ENCODE measurements around the gene SSB. TPM values are rescaled to one million over a fixed set of nuclear protein-coding genes. Genes with fewer than 3 reads are reported as not detected.
"Not testable (repeated sequence)": the region's sequence is repeated elsewhere in the genome, so short reads cannot be mapped to it uniquely, and the experiment has no call there.

The SSB gene
- total and polyA plus RNA-seq, 4 experiments from 2014 or later, result 112 to 149 (median 113) TPM

- Histone ChIP-seq H3K9me3 (ENCODE audit: control insufficient read depth in 1 of 2, low read length in 2 of 2) (no peaks in the 10 kb centered on the region), H3K36me3 (ENCODE audit: insufficient read depth, low read length) (peaks cover 50% of the 10 kb centered on the region), H3K4me1 (ENCODE audit: insufficient read depth, low read length) (peaks cover 15% of the 10 kb centered on the region), H3K4me3 (ENCODE audit: low read length in 2 of 2) (no peak overlapping the region), H3K27ac (ENCODE audit: low read depth, low read length) (no peak overlapping the region), H3K27me3 (ENCODE audit: insufficient read depth, low read length) (no peaks in the 10 kb centered on the region)
- Mint-ChIP-seq H3K9me3 (no peaks in the 10 kb centered on the region), H3K27ac (peak overlapping the region in 2 of 7 donors; percentile 10 to 16), H3K36me3 (peaks cover 39 to 62% of the 10 kb centered on the region in 2 donors), H3K4me3 (no peak overlapping the region), H3K4me1 (peaks cover 5 to 15% (median 12%) of the 10 kb centered on the region in 4 donors), H3K27me3 (no peaks in the 10 kb centered on the region)
- CTCF ChIA-PET (ENCODE audit: partially characterized antibody), result no interaction called here
- POLR2A ChIA-PET (ENCODE audit: partially characterized antibody), result no interaction called here
- DNase-seq, result no peak
- intact Hi-C loops (cut with micrococcal nuclease), result no loop called here
Observed at GRCh38 chr2:169806586-169806985, 7.9 kb downstream of the SSB start.

DNA sequence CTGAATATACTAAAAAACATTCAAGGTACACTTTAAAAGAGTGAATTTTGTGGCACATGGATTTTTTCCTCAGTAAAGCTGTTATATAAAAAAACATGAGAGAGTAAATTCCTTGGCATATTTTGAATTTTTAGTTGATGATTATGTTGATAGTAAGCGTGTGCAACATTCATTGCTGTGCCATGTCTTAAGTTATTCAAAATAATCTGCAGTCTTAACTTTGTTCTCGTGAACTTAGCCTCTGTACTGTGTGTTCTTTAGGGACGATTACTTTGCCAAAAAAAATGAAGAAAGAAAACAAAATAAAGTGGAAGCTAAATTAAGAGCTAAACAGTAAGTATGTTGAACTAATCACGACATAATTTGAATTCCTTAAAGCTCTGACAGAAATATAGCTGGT lies 9.6 kb downstream of the SSB start:
- DNase-seq, result no peak
- Histone ChIP-seq H3K4me3 (ENCODE audit: low read length in 2 of 2) (no peak overlapping the region), H3K27ac (ENCODE audit: low read depth, low read length) (no peak overlapping the region), H3K9me3 (ENCODE audit: control insufficient read depth in 1 of 2, low read length in 2 of 2) (no peaks in the 10 kb centered on the region), H3K27me3 (ENCODE audit: insufficient read depth, low read length) (no peaks in the 10 kb centered on the region), H3K36me3 (ENCODE audit: insufficient read depth, low read length) (peaks cover 59% of the 10 kb centered on the region), H3K4me1 (ENCODE audit: insufficient read depth, low read length) (no peaks in the 10 kb centered on the region)
- ChIA-PET CTCF (ENCODE audit: partially characterized antibody) (interaction anchor here (0.8 kb wide), 1 partner anchor 18 kb away, joined by 4 read pairs; no protein-coding TSS in a partner anchor), POLR2A (ENCODE audit: partially characterized antibody) (interaction anchor here (0.6 to 1.1 kb wide), 2 partner anchors 10 to 20 kb away, joined by 3 to 4 read pairs; partner anchors contain the start of gene SSB)
- H3K9me3 Mint-ChIP-seq, result no peaks in the 10 kb centered on the region
- peak overlapping the region in 1 of 7 donors; percentile 6 for H3K27ac Mint-ChIP-seq
- H3K4me3 Mint-ChIP-seq, result no peak overlapping the region
- no peaks in the 10 kb centered on the region for H3K27me3 Mint-ChIP-seq
- intact Hi-C loops (cut with micrococcal nuclease), result no loop called here
- H3K4me1 Mint-ChIP-seq, result peaks cover 0 to 1% (median 0%) of the 10 kb centered on the region in 4 donors
- H3K36me3 Mint-ChIP-seq, result peaks cover 34 to 63% of the 10 kb centered on the region in 2 donors

DNA sequence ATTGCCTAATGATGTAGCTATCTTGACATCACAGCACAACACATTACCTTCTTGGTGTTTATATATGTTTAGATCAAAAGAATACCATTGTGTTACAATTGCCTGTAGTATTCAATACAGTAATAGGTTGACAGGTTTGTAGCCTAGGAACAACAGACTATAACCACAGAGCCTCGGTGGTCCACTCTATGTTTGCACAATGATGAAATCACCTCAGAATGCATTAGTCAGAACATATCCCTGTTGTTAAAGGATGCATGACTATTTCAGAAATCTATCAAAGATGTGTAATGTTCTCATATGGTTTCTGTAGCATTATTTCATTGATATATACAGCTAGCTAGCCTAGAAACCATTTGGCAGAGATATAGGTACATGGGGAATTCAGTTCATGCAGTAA lies 17.2 kb downstream of the SSB start:
- Mint-ChIP-seq H3K4me3 (no peak overlapping the region), H3K27me3 (no peaks in the 10 kb centered on the region), H3K27ac (peak overlapping the region in 2 of 7 donors; percentile 13 to 37), H3K36me3 (peaks cover 50 to 72% of the 10 kb centered on the region in 2 donors), H3K4me1 (peaks cover 5 to 21% (median 13%) of the 10 kb centered on the region in 4 donors), H3K9me3 (peaks cover 0 to 2% (median 0%) of the 10 kb centered on the region in 8 donors)
- no peak for DNase-seq
- H3K9me3 ChIP-seq (ENCODE audit: control insufficient read depth in 1 of 2, low read length in 2 of 2), result no peaks in the 10 kb centered on the region
- POLR2A ChIA-PET (ENCODE audit: partially characterized antibody), result no interaction called here
- no peaks in the 10 kb centered on the region for H3K27me3 ChIP-seq (ENCODE audit: insufficient read depth, low read length)
- CTCF ChIA-PET (ENCODE audit: partially characterized antibody), result interaction anchor here (1.7 kb wide), 1 partner anchor 9 kb away, joined by 11 read pairs; the partner anchor contains the start of gene METTL5
- intact Hi-C loops (cut with micrococcal nuclease), result no loop called here
- H3K27ac ChIP-seq (ENCODE audit: low read depth, low read length), result no peak overlapping the region
- H3K4me1 ChIP-seq (ENCODE audit: insufficient read depth, low read length), result peaks cover 8% of the 10 kb centered on the region
- peaks cover 46% of the 10 kb centered on the region for H3K36me3 ChIP-seq (ENCODE audit: insufficient read depth, low read length)
- no peak overlapping the region for H3K4me3 ChIP-seq (ENCODE audit: low read length in 2 of 2)

DNA sequence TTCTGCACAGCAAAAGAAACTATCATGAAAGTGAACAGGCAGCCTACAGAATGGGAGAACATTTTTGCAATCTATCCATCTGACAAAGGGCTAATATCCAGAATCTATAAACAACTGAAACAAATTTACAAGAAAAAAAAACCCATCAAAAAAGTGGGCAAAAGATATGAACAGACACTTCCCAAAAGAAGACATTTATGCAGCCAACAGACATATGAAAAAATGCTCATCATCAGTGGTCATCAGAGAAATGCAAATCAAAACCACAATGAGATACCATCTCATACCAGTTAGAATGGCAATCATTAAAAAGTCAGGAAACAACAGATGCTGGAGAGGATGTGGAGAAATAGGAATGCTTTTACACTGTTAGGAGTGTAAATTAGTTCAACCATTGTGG lies 18.3 kb downstream of the SSB start:
- POLR2A ChIA-PET (ENCODE audit: partially characterized antibody); intact Hi-C loops (cut with micrococcal nuclease); H3K9me3 Mint-ChIP-seq; H3K27me3 Mint-ChIP-seq; H3K9me3 ChIP-seq (ENCODE audit: control insufficient read depth in 1 of 2, low read length in 2 of 2); CTCF ChIA-PET (ENCODE audit: partially characterized antibody); H3K27ac ChIP-seq (ENCODE audit: low read depth, low read length); H3K4me3 ChIP-seq (ENCODE audit: low read length in 2 of 2); DNase-seq; H3K27me3 ChIP-seq (ENCODE audit: insufficient read depth, low read length); H3K4me3 Mint-ChIP-seq: not testable (repeated sequence)
- Histone ChIP-seq H3K4me1 (ENCODE audit: insufficient read depth, low read length) (peaks cover 13% of the 10 kb centered on the region), H3K36me3 (ENCODE audit: insufficient read depth, low read length) (peaks cover 36% of the 10 kb centered on the region)
- Mint-ChIP-seq H3K4me1 (peaks cover 9 to 31% (median 21%) of the 10 kb centered on the region in 4 donors), H3K27ac (peak overlapping the region in 5 of 7 donors; percentile 8 to 59 (median 32)), H3K36me3 (peaks cover 49 to 69% of the 10 kb centered on the region in 2 donors)

- H3K9me3 Mint-ChIP-seq; intact Hi-C loops (cut with micrococcal nuclease); H3K4me3 ChIP-seq (ENCODE audit: low read length in 2 of 2); H3K27ac ChIP-seq (ENCODE audit: low read depth, low read length); H3K4me3 Mint-ChIP-seq; H3K27me3 Mint-ChIP-seq; H3K9me3 ChIP-seq (ENCODE audit: control insufficient read depth in 1 of 2, low read length in 2 of 2); H3K27me3 ChIP-seq (ENCODE audit: insufficient read depth, low read length); DNase-seq; POLR2A ChIA-PET (ENCODE audit: partially characterized antibody): not testable (repeated sequence)
- CTCF ChIA-PET (ENCODE audit: partially characterized antibody), result interaction anchor here (1.9 kb wide), 1 partner anchor 10 kb away, joined by 6 read pairs; the partner anchor contains the start of gene UBR3
- peaks cover 17% of the 10 kb centered on the region for H3K4me1 ChIP-seq (ENCODE audit: insufficient read depth, low read length)
- H3K4me1 Mint-ChIP-seq, result peaks cover 9 to 35% (median 23%) of the 10 kb centered on the region in 4 donors
- H3K36me3 Mint-ChIP-seq, result peaks cover 50 to 65% of the 10 kb centered on the region in 2 donors
- H3K27ac Mint-ChIP-seq, result peak overlapping the region in 3 of 7 donors; percentile 9 to 51 (median 32)
- H3K36me3 ChIP-seq (ENCODE audit: insufficient read depth, low read length), result peaks cover 32% of the 10 kb centered on the region
Observed at GRCh38 chr2:169817369-169817768, 18.7 kb downstream of the SSB start.

DNA sequence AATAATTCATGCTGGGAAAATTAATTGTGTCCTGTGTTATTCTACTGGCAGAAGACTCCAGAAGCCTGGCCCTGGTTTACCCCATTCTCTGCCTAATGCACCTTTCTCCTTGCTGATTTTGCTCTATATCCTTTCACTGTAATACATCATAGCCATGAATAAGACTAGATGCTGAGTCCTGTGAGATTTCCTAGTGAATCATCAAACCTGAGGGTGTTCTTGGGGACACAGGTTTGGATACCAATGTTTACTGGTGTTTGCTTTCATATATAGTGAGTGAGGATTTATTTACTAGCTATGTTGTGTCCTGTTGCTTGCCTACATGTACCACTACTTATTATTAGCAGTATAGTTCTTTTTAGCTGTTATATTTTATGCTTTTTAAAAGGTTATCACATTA lies 19.6 kb downstream of the SSB start:
- CTCF ChIA-PET (ENCODE audit: partially characterized antibody), result interaction anchor here (1.9 kb wide), 1 partner anchor 9 kb away, joined by 6 read pairs; the partner anchor contains the start of gene UBR3
- POLR2A ChIA-PET (ENCODE audit: partially characterized antibody), result interaction anchor here (2.3 kb wide), 1 partner anchor 9 kb away, joined by 9 read pairs; the partner anchor contains the start of gene UBR3
- Histone ChIP-seq H3K4me1 (ENCODE audit: insufficient read depth, low read length) (peaks cover 26% of the 10 kb centered on the region), H3K4me3 (ENCODE audit: low read length in 2 of 2) (no peak overlapping the region), H3K27me3 (ENCODE audit: insufficient read depth, low read length) (no peaks in the 10 kb centered on the region), H3K9me3 (ENCODE audit: control insufficient read depth in 1 of 2, low read length in 2 of 2) (no peaks in the 10 kb centered on the region), H3K27ac (ENCODE audit: low read depth, low read length) (no peak overlapping the region), H3K36me3 (ENCODE audit: insufficient read depth, low read length) (peaks cover 30% of the 10 kb centered on the region)
- intact Hi-C loops (cut with micrococcal nuclease), result no loop called here
- no peak for DNase-seq
- Mint-ChIP-seq H3K27me3 (no peaks in the 10 kb centered on the region), H3K27ac (peak overlapping the region in 1 of 7 donors; percentile 17), H3K9me3 (peaks cover 0 to 2% (median 0%) of the 10 kb centered on the region in 8 donors), H3K4me1 (peaks cover 13 to 44% (median 31%) of the 10 kb centered on the region in 4 donors), H3K36me3 (peaks cover 46 to 64% of the 10 kb centered on the region in 2 donors), H3K4me3 (no peak overlapping the region)

- H3K4me3 ChIP-seq (ENCODE audit: low read length in 2 of 2), result no peak overlapping the region
- peaks cover 19 to 53% (median 39%) of the 10 kb centered on the region in 4 donors for H3K4me1 Mint-ChIP-seq
- H3K4me3 Mint-ChIP-seq, result no peak overlapping the region
- H3K27me3 Mint-ChIP-seq, result no peaks in the 10 kb centered on the region
- peaks cover 35% of the 10 kb centered on the region for H3K4me1 ChIP-seq (ENCODE audit: insufficient read depth, low read length)
- no peaks in the 10 kb centered on the region for H3K27me3 ChIP-seq (ENCODE audit: insufficient read depth, low read length)
- peaks cover 26% of the 10 kb centered on the region for H3K36me3 ChIP-seq (ENCODE audit: insufficient read depth, low read length)
- H3K36me3 Mint-ChIP-seq, result peaks cover 43 to 60% of the 10 kb centered on the region in 2 donors
- no peaks in the 10 kb centered on the region for H3K9me3 ChIP-seq (ENCODE audit: control insufficient read depth in 1 of 2, low read length in 2 of 2)
- H3K9me3 Mint-ChIP-seq, result peaks cover 0 to 2% (median 0%) of the 10 kb centered on the region in 8 donors
- peak overlapping the region; percentile 38 to 77 (median 73) for H3K27ac Mint-ChIP-seq
- ChIA-PET POLR2A (ENCODE audit: partially characterized antibody) (interaction anchor here (2.3 kb wide), 1 partner anchor 9 kb away, joined by 9 read pairs; the partner anchor contains the start of gene UBR3), CTCF (ENCODE audit: partially characterized antibody) (interaction anchor here (1.9 kb wide), 1 partner anchor 8 kb away, joined by 6 read pairs; the partner anchor contains the start of gene UBR3)
- DNase-seq, result no peak
- intact Hi-C loops (cut with micrococcal nuclease), result no loop called here
- no peak overlapping the region for H3K27ac ChIP-seq (ENCODE audit: low read depth, low read length)
Observed at GRCh38 chr2:169819106-169819505, 20.4 kb downstream of the SSB start.
